GM12878 (cell line): Measurements from ENCODE around the gene TRMT44. TPM values are rescaled to one million over a fixed set of nuclear protein-coding genes. Genes with fewer than 3 reads are reported as not detected.

ENCODE experiments used
- ATAC-seq: fragments of 200-7000 bp; cut with Tn5 transposase; 3 replicates; pipeline ENCODE4 v1.9.1; 2020; ENCODE audit warnings: mild to moderate bottlenecking, moderate library complexity
- BruUV-seq: library from RNA; stranded (reverse); fragments of 400-500 nt; replicated peaks from 2 replicates; lab custom pipeline; 2021; lab: Mats Ljungman, UMichigan
- CTCF ChIA-PET: fragments of 300-600 bp; sonication (Branson Sonifier 250); formaldehyde crosslinking; extraction: SDS; loops from one replicate; lab custom pipeline; 2021; ENCODE audit warnings: inconsistent platforms; lab: Yijun Ruan, JAX
- POLR2A ChIA-PET: fragments of 350-600 bp; formaldehyde crosslinking; extraction: SDS; loops from one replicate; lab custom pipeline; 2021; ENCODE audit warnings: inconsistent platforms; lab: Charles Lee
- RAD21 ChIA-PET: fragments of 300-600 bp; sonication (Branson Sonifier 250); formaldehyde crosslinking; loops from one replicate; lab custom pipeline; 2023; ENCODE audit warnings: antibody characterized with exemption; ENCODE audit not compliant: unreplicated experiment; lab: Charles Lee
- SMC1A ChIA-PET: fragments of 300-600 bp; sonication (Branson Sonifier 250); formaldehyde crosslinking; loops from one replicate; lab custom pipeline; 2023; ENCODE audit not compliant: unreplicated experiment, uncharacterized antibody; lab: Charles Lee
- DNase-seq: peaks from one replicate; pipeline ENCODE4 v3.0.0-alpha.2; 2011; ENCODE audit warnings: low read depth, low spot score
- FAIRE-seq: peaks from 3 replicates; lab custom pipeline; 2011; peaks lifted over from hg19 to GRCh38; lab: Jason Lieb, UNC
- H2AFZ ChIP-seq: 2 replicates; pipeline ENCODE4 v1.6.0; 2011; ENCODE audit warnings: low read depth, low read length, control low read depth; ENCODE audit not compliant: control insufficient read depth
- H3K27ac ChIP-seq: 2 replicates; pipeline ENCODE4 v1.5.1; 2011; ENCODE audit warnings: control low read depth; ENCODE audit not compliant: control insufficient read depth, insufficient read depth
- H3K27me3 ChIP-seq, 2 experiments: replicated peaks in 1 of 2; 2 replicates each; pipeline versions ENCODE4 v1.6.0 to v1.6.1; 2011; ENCODE audit warnings: low read length in 1 of 2; ENCODE audit not compliant: control insufficient read depth in 2 of 2, insufficient read depth in 2 of 2
- H3K36me3 ChIP-seq, 2 experiments: 2 replicates each; pipeline ENCODE4 v1.5.1; 2011; ENCODE audit warnings: low read length in 1 of 2; ENCODE audit not compliant: control insufficient read depth in 2 of 2, insufficient read depth in 2 of 2
- H3K4me1 ChIP-seq: 2 replicates; pipeline ENCODE4 v1.6.1; 2011; ENCODE audit warnings: mild to moderate bottlenecking, low read length, moderate library complexity, mixed read lengths; ENCODE audit not compliant: control insufficient read depth, insufficient read depth
- H3K4me2 ChIP-seq: 2 replicates; pipeline ENCODE4 v1.6.0; 2011; ENCODE audit warnings: control low read depth; ENCODE audit not compliant: control insufficient read depth, insufficient read depth
- H3K4me3 ChIP-seq: fragments of 200-600 bp; sonication (generic); 2 replicates; pipeline ENCODE4 v1.5.1; 2016
- H3K79me2 ChIP-seq: 2 replicates; pipeline ENCODE4 v1.6.0; 2011; ENCODE audit warnings: low read length; ENCODE audit not compliant: control insufficient read depth, insufficient read depth
- H3K9ac ChIP-seq: 2 replicates; pipeline ENCODE4 v1.8.0; 2011; ENCODE audit warnings: low read length, control low read depth, mixed read lengths; ENCODE audit not compliant: control insufficient read depth, insufficient read depth
- H3K9me3 ChIP-seq: replicated peaks from 3 replicates; pipeline ENCODE4 v1.5.1; 2011; ENCODE audit warnings: mild to moderate bottlenecking, low read length; ENCODE audit not compliant: control insufficient read depth, insufficient read depth
- H4K20me1 ChIP-seq: 2 replicates; pipeline ENCODE4 v1.6.0; 2011; ENCODE audit not compliant: control insufficient read depth, insufficient read depth
- CTCF ChIP-seq, 3 experiments: IDR thresholded peaks in 2 of 3; conservative IDR thresholded peaks in 1 of 3; 2 replicates each; pipeline ENCODE4 v1.5.1; 2011; ENCODE audit warnings: low read depth in 3 of 3, low read length in 3 of 3, mild to moderate bottlenecking in 3 of 3, control low read depth in 2 of 3, moderate library complexity in 2 of 3, inconsistent platforms in 1 of 3, mixed read lengths in 1 of 3; ENCODE audit not compliant: control insufficient read depth in 2 of 3, insufficient read depth in 1 of 3; ENCODE audit errors: extremely low read depth in 1 of 3
- DPF2 ChIP-seq: fragments of 450-650 bp; IDR thresholded peaks from 2 replicates; pipeline ENCODE4 v1.6.1; 2017; ENCODE audit warnings: mild to moderate bottlenecking
- EED ChIP-seq: sonication (generic); IDR thresholded peaks from 2 replicates; pipeline ENCODE4 v1.6.1; 2016; ENCODE audit warnings: antibody characterized with exemption, low read depth
- REST ChIP-seq: IDR thresholded peaks from 2 replicates; pipeline ENCODE4 v1.6.1; 2012; ENCODE audit warnings: mild to moderate bottlenecking, low read depth, low read length
- WGBS: methylation state at CpG from one replicate; pipeline ENCODE4 v1.1.6; 2016; ENCODE audit warnings: low lambda C conversion rate; ENCODE audit not compliant: insufficient replicate concordance, insufficient coverage; ENCODE audit errors: missing lambda C conversion rate; 5-methylcytosine and 5-hydroxymethylcytosine counted together
- in situ Hi-C: fragments of 300-500 bp; cut with MboI; formaldehyde crosslinking; loops from 9 replicates; pipeline ENCODE4 v1.14.3; 2018; ENCODE audit warnings: mixed read lengths
- intact Hi-C: fragments of 100-400 bp; cut with micrococcal nuclease; formaldehyde crosslinking; loops from one replicate; pipeline ENCODE4 v1.14.2; 2022; ENCODE audit not compliant: unreplicated experiment
- polyA plus RNA-seq, 11 experiments: library from polyadenylated mRNA; depleted of rRNA in 4 of 11; unstranded in 6 of 11; stranded (reverse) in 5 of 11; fragments of >200 nt; fragmentation: Nextera tagmentation in 4 of 11; fragmentation: Illumina TruSeq in 1 of 11; extraction: Ambion mirVana in 4 of 11; extraction: Trizol in 1 of 11; gene quantifications; 1 replicate in 1 of 11; 2 replicates in 10 of 11; pipeline versions ENCODE4 v1.2.1 to v1.2.3, GENCODE V29; 2011 to 2016; ENCODE audit warnings: inconsistent platforms in 2 of 11, missing spikeins in 2 of 11, low read depth in 1 of 11
- total RNA-seq, 4 experiments: library from RNA; depleted of rRNA in 3 of 4; stranded (reverse); fragments of >200 nt in 3 of 4; fragmentation: Illumina TruSeq in 1 of 4; extraction: Trizol in 1 of 4; gene quantifications; 2 replicates each; pipeline versions ENCODE4 v1.2.1 to v1.2.3, GENCODE V29; 2013 to 2021

TRMT44 gene
- total and polyA plus RNA-seq, 10 of the 15 experiments (the other 5 are each of a cell fraction or from before 2014, with no cell fraction given) = 1.3 to 18.5 (median 10.1) TPM

- no peak for TF ChIP-seq REST
- no peak for TF ChIP-seq DPF2
Measured at GRCh38 chr4:8508266-8508665, 67.7 kb downstream of the TRMT44 start (continued).

GRCh38 chr4:8508740-8509139 lies 68.2 kb downstream of the TRMT44 start:
- Histone ChIP-seq H2AFZ (no peak overlapping the region), H3K9ac (no peak overlapping the region), H4K20me1 (no peaks in the 10 kb centered on the region), H3K27me3 (no peaks in the 10 kb centered on the region), H3K4me3 (no peak overlapping the region), H3K9me3 (no peaks in the 10 kb centered on the region; the same call in 2 of the 3 replicates), H3K4me1 (no peaks in the 10 kb centered on the region)
- SMC1A ChIA-PET = no interaction called here
- ATAC-seq (no peak), FAIRE-seq (no peak)
- in situ Hi-C loops = no loop called here
- RAD21 ChIA-PET = no interaction called here
- CTCF ChIA-PET = no interaction called here
- TF ChIP-seq CTCF (IDR thresholded peaks at IDR 0.05 in 2 of 3, conservative IDR thresholded peaks at IDR 0.05 in 1 of 3; ENCODE audit: control insufficient read depth in 2 of 3, extremely low read depth in 1 of 3, insufficient read depth in 1 of 3, low read depth in 3 of 3, low read length in 3 of 3) = no peak
- no peak for TF ChIP-seq EED
- TF ChIP-seq, all 136 proteins: peak for 0
- DNase-seq = no peak
- POLR2A ChIA-PET = no interaction called here
- WGBS = 56% methylated on average over 9 of the region's 9 CpGs
- no peaks in the 10 kb centered on the region for H3K36me3 ChIP-seq
- BruUV-seq = no TSS peak
- no peaks in the 10 kb centered on the region for H3K79me2 ChIP-seq
- intact Hi-C loops = no loop called here
- no peak overlapping the region for H3K27ac ChIP-seq
- no peak overlapping the region for H3K4me2 ChIP-seq
